DND-41 (cell line): ENCODE data around the gene RRAGB.

Experiments used
- ATAC-seq: fragments of 200-7000 bp; cut with Tn5 transposase; 3 replicates; pipeline ENCODE4 v1.9.1; 2021; ENCODE audit warnings: low read depth; ENCODE audit not compliant: insufficient read depth
- DNase-seq: peaks from one replicate; pipeline ENCODE4 v3.0.0-alpha.2; 2020
- H2AFZ ChIP-seq: 2 replicates; pipeline ENCODE4 v1.6.0; 2012; ENCODE audit warnings: low read depth, low read length
- H3K27ac ChIP-seq: 2 replicates; pipeline ENCODE4 v1.5.1; 2012; ENCODE audit warnings: low read length, inconsistent platforms
- H3K27me3 ChIP-seq: fragments of 200-600 bp; sonication (generic); 2 replicates; pipeline ENCODE4 v1.6.0; 2012; ENCODE audit warnings: low read length, mild to moderate bottlenecking, inconsistent platforms; ENCODE audit not compliant: insufficient read depth, poor library complexity
- H3K36me3 ChIP-seq: 2 replicates; pipeline ENCODE4 v1.5.1; 2012; ENCODE audit warnings: low read length, inconsistent platforms; ENCODE audit not compliant: insufficient read depth
- H3K4me1 ChIP-seq: 2 replicates; pipeline ENCODE4 v1.5.1; 2012; ENCODE audit warnings: mild to moderate bottlenecking, low read length; ENCODE audit not compliant: insufficient read depth
- H3K4me2 ChIP-seq: 2 replicates; pipeline ENCODE4 v1.6.0; 2012; ENCODE audit warnings: mild to moderate bottlenecking, moderate library complexity, low read length, inconsistent platforms; ENCODE audit not compliant: insufficient read depth
- H3K4me3 ChIP-seq, 2 experiments: fragments of 200-600 bp in 1 of 2; shearing (Covaris generic) in 1 of 2; 2 replicates each; pipeline ENCODE4 v1.5.1; 2012 to 2016; ENCODE audit warnings: inconsistent platforms in 2 of 2, low read length in 2 of 2, mild to moderate bottlenecking in 2 of 2, low read depth in 1 of 2, moderate library complexity in 1 of 2
- H3K79me2 ChIP-seq: 2 replicates; pipeline ENCODE4 v1.6.0; 2012; ENCODE audit warnings: low read length, inconsistent platforms; ENCODE audit not compliant: insufficient read depth
- H3K9ac ChIP-seq: 2 replicates; pipeline ENCODE4 v1.6.0; 2012; ENCODE audit warnings: low read depth, mild to moderate bottlenecking, inconsistent platforms, low read length, moderate library complexity
- H3K9me3 ChIP-seq: 2 replicates; pipeline ENCODE4 v1.5.1; 2012; ENCODE audit warnings: low read length, moderate library complexity, mild to moderate bottlenecking, inconsistent platforms; ENCODE audit not compliant: insufficient read depth, severe bottlenecking
- H4K20me1 ChIP-seq: 2 replicates; pipeline ENCODE4 v1.6.0; 2012; ENCODE audit warnings: low read length; ENCODE audit not compliant: insufficient read depth
- EZH2 ChIP-seq: IDR thresholded peaks from 3 replicates; pipeline ENCODE4 v1.6.1; 2012; ENCODE audit warnings: borderline replicate concordance, low read depth, mild to moderate bottlenecking, moderate library complexity, low read length, inconsistent platforms; ENCODE audit not compliant: severe bottlenecking
- TF ChIP-seq, protein P1 (sequence below): IDR thresholded peaks from 2 replicates; pipeline ENCODE4 v1.5.1; 2012; ENCODE audit warnings: borderline replicate concordance, low read length, moderate library complexity, mild to moderate bottlenecking; ENCODE audit not compliant: poor library complexity, severe bottlenecking; ENCODE audit errors: extremely low read depth

RRAGB gene

DNA sequence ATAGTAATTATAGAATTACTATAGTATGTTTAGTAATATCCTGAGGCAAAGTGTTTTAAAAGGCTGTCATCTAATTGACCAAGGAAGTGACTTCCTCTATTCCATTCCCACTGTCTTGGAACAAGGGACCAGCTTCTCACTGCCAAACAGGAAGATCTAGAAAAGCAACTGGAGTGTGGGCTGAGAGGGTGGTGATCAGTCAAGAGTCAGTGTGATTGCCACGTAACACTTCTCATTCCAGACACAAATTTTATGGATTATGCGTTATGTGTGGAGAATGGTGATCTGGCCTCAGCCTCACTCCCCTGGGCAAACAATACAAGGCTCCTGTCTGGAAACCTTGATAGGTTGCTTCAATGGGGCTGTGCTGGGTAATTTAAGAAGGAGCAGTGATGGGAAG, 60.0 kb downstream of the RRAGB start:
- no peak for TF ChIP-seq EZH2
- TF ChIP-seq, protein P1, sequence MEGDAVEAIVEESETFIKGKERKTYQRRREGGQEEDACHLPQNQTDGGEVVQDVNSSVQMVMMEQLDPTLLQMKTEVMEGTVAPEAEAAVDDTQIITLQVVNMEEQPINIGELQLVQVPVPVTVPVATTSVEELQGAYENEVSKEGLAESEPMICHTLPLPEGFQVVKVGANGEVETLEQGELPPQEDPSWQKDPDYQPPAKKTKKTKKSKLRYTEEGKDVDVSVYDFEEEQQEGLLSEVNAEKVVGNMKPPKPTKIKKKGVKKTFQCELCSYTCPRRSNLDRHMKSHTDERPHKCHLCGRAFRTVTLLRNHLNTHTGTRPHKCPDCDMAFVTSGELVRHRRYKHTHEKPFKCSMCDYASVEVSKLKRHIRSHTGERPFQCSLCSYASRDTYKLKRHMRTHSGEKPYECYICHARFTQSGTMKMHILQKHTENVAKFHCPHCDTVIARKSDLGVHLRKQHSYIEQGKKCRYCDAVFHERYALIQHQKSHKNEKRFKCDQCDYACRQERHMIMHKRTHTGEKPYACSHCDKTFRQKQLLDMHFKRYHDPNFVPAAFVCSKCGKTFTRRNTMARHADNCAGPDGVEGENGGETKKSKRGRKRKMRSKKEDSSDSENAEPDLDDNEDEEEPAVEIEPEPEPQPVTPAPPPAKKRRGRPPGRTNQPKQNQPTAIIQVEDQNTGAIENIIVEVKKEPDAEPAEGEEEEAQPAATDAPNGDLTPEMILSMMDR = no peak
- H3K36me3 ChIP-seq = no peaks in the 10 kb centered on the region
- H4K20me1 ChIP-seq = no peaks in the 10 kb centered on the region
- no peaks in the 10 kb centered on the region for H3K27me3 ChIP-seq
- no peak overlapping the region for H3K4me3 ChIP-seq
- no peak overlapping the region for H2AFZ ChIP-seq
- H3K27ac ChIP-seq = no peak overlapping the region
- no peak overlapping the region for H3K4me2 ChIP-seq
- no peaks in the 10 kb centered on the region for H3K4me1 ChIP-seq
- DNase-seq (no peak), ATAC-seq (no peak)
- H3K9ac ChIP-seq = no peak overlapping the region
- no peaks in the 10 kb centered on the region for H3K9me3 ChIP-seq
- no peaks in the 10 kb centered on the region for H3K79me2 ChIP-seq

DNA sequence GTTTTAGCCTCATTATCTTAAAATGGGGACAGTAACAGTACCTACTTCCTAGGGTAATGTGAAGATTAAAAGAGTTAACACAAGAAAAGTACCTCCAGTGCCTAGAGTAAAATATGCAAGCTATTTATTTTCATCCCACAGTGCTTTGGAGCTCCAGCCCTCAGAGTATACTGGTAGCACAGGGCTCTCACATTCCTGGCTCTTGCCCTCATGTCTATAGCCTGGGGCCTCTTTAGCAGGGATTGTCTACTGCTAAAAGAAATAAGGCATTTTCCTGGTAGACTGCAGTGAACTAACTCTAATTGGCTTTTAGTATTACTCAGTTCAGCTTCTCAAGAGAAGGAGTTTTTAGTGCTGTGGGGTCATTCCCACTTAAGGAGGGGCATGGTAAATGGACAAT, 60.8 kb downstream of the RRAGB start:
- TF ChIP-seq, protein P1 = no peak
- no peak for TF ChIP-seq EZH2
- no peak for ATAC-seq
- H3K27me3 ChIP-seq = no peaks in the 10 kb centered on the region

DNA sequence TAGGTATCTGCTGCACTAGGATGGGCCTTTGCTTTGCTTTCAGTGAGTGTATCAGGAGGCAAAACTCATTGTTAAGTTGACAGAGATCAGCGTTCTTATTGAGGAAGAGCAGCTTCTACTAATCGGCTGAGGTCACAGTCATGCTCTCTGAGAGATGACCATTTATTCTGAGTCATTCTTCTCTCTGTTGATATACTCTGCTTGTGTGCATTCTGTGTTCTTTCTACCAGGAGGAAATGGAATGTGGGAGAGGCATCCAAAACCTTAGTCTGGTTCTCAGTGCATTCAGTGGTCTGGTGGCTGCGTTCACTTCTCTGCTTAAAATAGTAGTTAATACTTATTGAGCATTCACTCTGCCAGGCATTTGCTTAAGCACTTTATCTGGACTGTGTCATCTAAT, 66.2 kb downstream of the RRAGB start:
- Histone ChIP-seq H3K4me1 (no peaks in the 10 kb centered on the region), H3K79me2 (no peaks in the 10 kb centered on the region), H3K27me3 (no peaks in the 10 kb centered on the region), H3K9ac (no peak overlapping the region), H4K20me1 (no peaks in the 10 kb centered on the region), H3K36me3 (no peaks in the 10 kb centered on the region), H3K9me3 (no peaks in the 10 kb centered on the region), H3K4me3 (no peak overlapping the region), H2AFZ (no peak overlapping the region), H3K4me2 (no peak overlapping the region), H3K27ac (no peak overlapping the region)
- DNase-seq = no peak
- TF ChIP-seq EZH2 = no peak
- TF ChIP-seq, protein P1 = no peak
- ATAC-seq = no peak

More for the DNA sequence above, 60.8 kb downstream of the RRAGB start:
- DNase-seq = no peak
- no peaks in the 10 kb centered on the region for H3K4me1 ChIP-seq
- H4K20me1 ChIP-seq = no peaks in the 10 kb centered on the region
- H3K9me3 ChIP-seq = no peaks in the 10 kb centered on the region
- H3K27ac ChIP-seq = no peak overlapping the region
- no peak overlapping the region for H3K9ac ChIP-seq
- no peaks in the 10 kb centered on the region for H3K79me2 ChIP-seq
- H3K36me3 ChIP-seq = no peaks in the 10 kb centered on the region
- H2AFZ ChIP-seq = no peak overlapping the region
- no peak overlapping the region for H3K4me3 ChIP-seq
- no peak overlapping the region for H3K4me2 ChIP-seq

DNA sequence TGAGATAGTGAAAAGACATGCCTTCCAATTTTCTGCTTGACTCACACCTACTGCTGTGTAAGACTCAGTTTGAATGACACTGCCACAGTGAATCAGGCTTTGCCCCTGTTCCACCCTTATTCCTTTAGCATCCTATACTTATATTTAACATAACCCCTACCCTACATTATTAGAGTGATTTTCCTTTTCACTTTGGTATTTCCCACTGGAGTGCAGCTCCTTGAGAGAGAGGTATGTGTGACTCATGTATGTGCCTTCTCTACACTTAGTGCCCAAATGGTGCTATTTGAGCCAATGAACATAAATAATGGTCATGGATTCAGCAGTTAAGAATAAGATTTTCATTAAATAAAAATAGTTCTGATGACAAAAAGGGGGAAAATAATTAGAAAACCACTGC, 69.5 kb downstream of the RRAGB start:
- no peaks in the 10 kb centered on the region for H3K9me3 ChIP-seq
- DNase-seq (no peak), ATAC-seq (no peak)
- no peak overlapping the region for H3K4me3 ChIP-seq
- H4K20me1 ChIP-seq = no peaks in the 10 kb centered on the region
- TF ChIP-seq, protein P1 = no peak
- no peak for TF ChIP-seq EZH2
- no peaks in the 10 kb centered on the region for H3K36me3 ChIP-seq
- no peaks in the 10 kb centered on the region for H3K27me3 ChIP-seq
- no peak overlapping the region for H3K9ac ChIP-seq
- H3K27ac ChIP-seq = no peak overlapping the region
- no peaks in the 10 kb centered on the region for H3K79me2 ChIP-seq
- H2AFZ ChIP-seq = no peak overlapping the region
- no peaks in the 10 kb centered on the region for H3K4me1 ChIP-seq
- H3K4me2 ChIP-seq = no peak overlapping the region
